ENCODE measurements around the gene TEP1.

TEP1 gene

DNA sequence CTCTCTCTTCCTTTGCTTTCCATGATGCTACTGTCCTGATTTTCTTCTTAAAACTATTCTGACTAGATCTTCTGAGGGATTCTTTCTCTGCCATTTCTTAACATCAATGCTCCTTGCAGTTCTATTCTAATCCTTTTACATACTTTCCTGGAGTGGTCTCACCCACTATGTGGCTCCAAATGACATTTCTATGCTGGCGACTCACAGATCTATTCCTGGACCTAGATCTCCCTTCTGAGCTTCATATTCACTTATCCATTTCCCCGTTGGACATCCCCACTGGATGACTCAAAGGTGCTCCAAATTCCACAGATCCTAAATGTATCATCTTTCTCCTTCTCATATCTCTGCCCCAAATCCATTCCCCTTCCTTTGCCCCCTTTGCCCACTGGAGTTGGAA lies 4.1 kb downstream of the TEP1 start:
- no peak for TF ChIP-seq CTCF (IDR thresholded peaks at IDR 0.05)
- Histone ChIP-seq H3K4me3 (no peak overlapping the region), H3K27ac (no peak overlapping the region)
- no peak for DNase-seq (ENCODE audit: low spot score)

DNA sequence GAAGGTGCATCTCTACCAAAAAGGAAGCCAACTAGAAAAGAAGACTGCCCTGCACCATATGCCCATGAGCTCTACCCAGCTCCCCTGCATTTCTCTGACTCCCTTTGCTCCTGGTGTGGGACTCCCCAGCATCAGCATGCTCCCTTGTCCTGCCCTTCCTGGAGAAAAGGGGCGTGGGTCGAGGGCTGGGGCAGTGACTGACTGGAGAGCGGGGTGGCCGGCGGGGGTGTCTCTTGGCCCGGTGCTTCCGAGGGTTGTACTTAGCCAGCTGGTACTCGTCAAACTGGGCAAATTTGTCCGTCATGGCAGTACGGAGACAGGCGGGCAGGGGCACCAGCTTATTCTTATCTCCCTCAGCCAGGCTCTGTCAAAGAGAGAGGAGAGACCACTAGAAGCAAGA lies 9.8 kb downstream of the TEP1 start:
- Histone ChIP-seq H3K27ac (no peak overlapping the region), H3K4me3 (no peak overlapping the region)
- DNase-seq (ENCODE audit: low spot score), result no peak
- TF ChIP-seq CTCF (IDR thresholded peaks at IDR 0.05), result no peak

DNA sequence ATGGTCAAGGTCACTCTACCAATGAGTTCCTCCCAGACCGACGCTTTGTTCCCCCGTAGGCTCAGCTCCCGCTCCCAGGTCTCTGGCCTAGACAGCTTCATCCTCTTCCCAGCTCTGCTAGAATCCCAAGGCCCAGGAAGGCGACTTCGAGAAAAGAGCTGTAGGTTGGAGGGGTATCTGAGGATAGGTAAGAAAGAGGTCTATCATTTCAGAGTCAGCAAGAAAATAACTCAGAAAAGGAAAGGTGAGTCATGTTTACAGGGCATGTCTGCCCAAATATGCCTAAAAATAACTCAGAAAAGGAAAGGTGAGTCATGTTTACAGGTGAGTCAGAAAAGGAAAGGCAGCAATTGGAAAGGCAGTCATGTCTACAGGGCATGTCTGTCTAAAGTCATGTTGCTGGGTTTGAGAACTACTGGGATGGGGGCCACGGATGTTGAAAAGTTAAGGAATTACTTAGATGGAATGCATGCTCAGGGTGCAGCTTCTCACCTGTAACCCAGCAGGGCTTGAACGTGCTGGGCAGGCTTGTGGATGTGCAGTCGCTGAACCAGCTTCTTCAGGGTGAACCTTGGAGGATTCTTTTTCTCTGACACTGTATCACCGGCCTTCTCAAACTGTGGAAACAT lies 12.2 kb downstream of the TEP1 start:
- TF ChIP-seq CTCF (IDR thresholded peaks at IDR 0.05), result no peak
- DNase-seq (ENCODE audit: low spot score), result no peak

DNA sequence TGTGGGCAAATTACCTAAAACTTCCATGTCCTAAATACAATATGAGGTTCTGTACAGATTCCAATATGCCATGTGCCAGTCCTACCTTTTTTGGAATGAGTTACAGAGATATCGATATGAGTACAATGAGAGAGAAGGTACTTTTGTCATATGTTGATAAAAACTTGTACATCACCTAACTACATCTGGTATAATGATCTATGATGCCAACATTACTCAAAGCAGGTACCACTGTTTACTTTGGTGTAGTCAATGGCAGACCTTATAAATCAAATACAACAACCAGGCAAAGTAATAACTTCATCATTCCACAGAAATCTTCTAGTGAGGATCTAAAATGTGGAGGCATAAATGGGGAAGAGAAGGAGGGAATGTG lies 12.7 kb downstream of the TEP1 start:
- Histone ChIP-seq H3K4me3 (no peak overlapping the region), H3K27ac (no peak overlapping the region)
- DNase-seq (ENCODE audit: low spot score), result no peak
- TF ChIP-seq CTCF (IDR thresholded peaks at IDR 0.05), result no peak

More for the DNA sequence above, 12.2 kb downstream of the TEP1 start:
- no peak overlapping the region for H3K4me3 ChIP-seq
- H3K27ac ChIP-seq, result no peak overlapping the region

- DNase-seq (ENCODE audit: low spot score), result no peak
- Histone ChIP-seq H3K27ac (no peak overlapping the region), H3K4me3 (no peak overlapping the region)
- TF ChIP-seq CTCF (IDR thresholded peaks at IDR 0.05), result no peak
Observed at GRCh38 chr14:20397511-20397910, 15.8 kb downstream of the TEP1 start.

DNA sequence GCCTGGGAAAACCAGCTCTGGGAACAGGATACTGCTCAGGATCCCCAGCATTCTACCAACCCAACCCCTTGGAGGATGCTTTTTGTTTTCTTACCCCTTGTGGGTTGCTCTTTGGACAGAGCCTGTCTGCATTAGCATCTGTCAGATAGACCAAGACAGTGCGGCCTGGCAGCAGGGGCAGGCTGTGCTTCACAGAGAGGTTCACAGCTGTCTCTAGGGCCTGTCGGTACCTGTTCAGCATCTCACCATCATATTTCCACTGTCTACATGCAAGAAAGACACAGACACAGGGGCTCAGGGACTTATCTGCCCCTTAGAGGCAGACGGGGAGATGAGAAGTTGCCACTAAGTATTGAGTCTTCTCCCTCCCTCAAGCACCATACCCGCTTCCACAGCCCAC lies 21.8 kb downstream of the TEP1 start:
- no peak for DNase-seq (ENCODE audit: low spot score)
- TF ChIP-seq CTCF (IDR thresholded peaks at IDR 0.05), result no peak
- H3K4me3 ChIP-seq, result no peak overlapping the region
- no peak overlapping the region for H3K27ac ChIP-seq

DNA sequence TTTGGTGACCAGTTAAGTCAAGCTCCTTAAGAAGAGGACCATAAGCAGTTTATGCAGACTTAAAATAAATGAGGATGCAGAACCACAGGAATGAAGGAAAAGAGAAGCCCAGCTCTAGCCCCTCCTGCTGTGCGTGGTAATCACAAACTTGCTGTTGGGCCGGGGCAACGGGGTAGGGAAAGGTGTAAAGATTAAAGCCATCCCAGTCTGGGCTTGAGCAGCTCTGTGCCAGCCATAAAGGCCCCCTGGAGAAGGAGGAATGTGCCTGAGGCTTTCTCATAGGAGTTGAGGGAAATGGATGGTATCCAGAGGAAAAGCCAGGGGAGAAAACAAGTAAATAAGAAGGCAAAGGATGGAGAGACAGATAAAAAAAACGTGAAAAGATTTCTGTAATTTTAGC lies 25.1 kb downstream of the TEP1 start:
- DNase-seq (ENCODE audit: low spot score), result no peak
- H3K27ac ChIP-seq, result no peak overlapping the region
- no peak for TF ChIP-seq CTCF (IDR thresholded peaks at IDR 0.05)
- no peak overlapping the region for H3K4me3 ChIP-seq

Measured in coronary artery (tissue), 2 donors.